ENCODE measurements around the gene KRT80.

Gene KRT80

GRCh38 chr12:52151153-52151836, 40.5 kb downstream of the KRT80 start:
- no peak for DNase-seq

DNA sequence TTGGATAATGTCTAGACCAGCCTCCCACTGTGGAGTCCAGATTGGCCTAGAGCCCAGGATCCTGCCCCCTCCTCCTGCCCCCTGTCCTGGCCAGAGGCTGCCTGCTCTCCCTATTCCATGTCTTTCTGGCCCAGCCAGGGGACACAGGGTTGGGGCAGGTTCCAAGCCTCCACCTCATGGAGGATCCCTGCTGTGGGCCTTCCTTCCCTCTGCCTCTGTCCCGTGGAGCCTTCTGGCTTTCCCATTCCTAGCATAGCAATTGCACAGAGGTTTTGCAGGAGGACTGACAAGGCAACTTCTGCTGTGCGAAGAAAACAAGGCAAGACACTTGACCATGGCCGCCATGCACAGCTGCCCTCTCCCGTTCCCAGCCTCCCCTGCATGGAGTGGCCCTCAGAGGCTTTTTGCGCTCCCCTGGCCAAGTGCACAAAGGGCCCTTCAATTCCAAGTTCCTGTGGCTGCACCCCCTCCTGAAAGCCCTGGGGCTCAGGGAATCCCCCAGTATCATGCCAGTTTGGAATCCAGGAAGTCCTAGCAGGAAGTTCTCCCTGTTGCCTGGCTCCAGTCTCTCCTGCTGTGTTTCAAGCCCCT, 42.1 kb downstream of the KRT80 start:
- DNase-seq = no peak

GRCh38 chr12:52149182-52149641, 42.6 kb downstream of the KRT80 start:
- no peak for DNase-seq

GRCh38 chr12:52148464-52149181, 43.2 kb downstream of the KRT80 start:
- DNase-seq = no peak

GRCh38 chr12:52147964-52148463, 43.8 kb downstream of the KRT80 start:
- DNase-seq = no peak

GRCh38 chr12:52147367-52147963, 44.3 kb downstream of the KRT80 start:
- DNase-seq = no peak

DNA sequence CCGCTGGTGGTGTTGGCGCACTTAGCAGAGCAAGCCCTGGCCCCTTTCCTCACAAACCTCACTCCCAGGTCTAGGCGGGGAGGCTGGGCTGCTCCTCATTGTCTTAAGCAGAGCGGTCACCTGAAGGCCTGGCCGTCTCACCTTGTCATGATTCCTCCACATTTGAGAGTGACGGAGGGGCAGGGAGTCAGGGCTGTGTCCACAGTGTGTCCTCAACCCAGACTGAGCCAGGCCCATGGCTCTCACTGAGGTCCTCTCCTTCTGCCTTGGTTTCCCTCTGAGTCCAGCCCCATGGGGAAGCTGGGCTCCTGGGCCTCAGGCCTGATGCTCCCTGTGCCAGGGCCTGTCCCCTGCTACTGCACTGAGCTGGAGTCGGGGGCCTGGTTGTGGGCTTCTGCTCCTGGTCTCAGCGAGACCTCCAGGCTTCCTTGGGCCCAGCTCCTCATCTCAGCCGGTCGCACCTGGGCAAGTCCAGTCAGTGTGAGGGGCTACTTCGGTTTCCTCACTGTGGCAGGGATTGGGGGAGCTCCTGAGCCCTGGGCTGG, 44.9 kb downstream of the KRT80 start:
- no peak for DNase-seq

GRCh38 chr12:52146089-52146821, 45.6 kb downstream of the KRT80 start:
- no peak for DNase-seq

GRCh38 chr12:52145228-52146088, 46.4 kb downstream of the KRT80 start:
- DNase-seq = no peak

- DNase-seq = no peak
These were observed 47.1 kb downstream of the KRT80 start for GRCh38 chr12:52144512-52145227.

- no peak for DNase-seq
These were observed 49.4 kb downstream of the KRT80 start for GRCh38 chr12:52142431-52142830.

- DNase-seq = no peak
These were observed 49.9 kb downstream of the KRT80 start for GRCh38 chr12:52141875-52142274.

DNA sequence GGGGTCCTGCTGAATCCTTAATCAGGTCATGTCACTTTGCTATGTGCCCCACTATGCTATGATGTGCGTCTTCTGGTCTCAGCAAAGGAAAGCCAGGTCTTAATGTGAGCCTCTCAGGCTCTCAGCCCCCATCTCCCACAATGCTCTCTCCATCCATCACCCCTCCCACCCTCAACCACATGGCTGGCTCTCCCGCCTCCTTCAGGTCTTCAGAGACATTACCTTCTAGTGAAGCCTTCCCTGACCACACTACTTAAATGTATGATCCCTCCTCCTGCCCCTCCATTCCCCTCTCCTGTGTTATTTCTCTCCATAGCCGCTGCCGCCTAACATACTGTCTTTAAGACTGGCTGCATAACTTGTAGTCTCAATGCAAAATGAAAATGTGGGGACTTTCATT, 50.5 kb downstream of the KRT80 start:
- no peak for DNase-seq

GRCh38 chr12:52139579-52140062, 52.2 kb downstream of the KRT80 start:
- DNase-seq = peak; percentile 38

DNA sequence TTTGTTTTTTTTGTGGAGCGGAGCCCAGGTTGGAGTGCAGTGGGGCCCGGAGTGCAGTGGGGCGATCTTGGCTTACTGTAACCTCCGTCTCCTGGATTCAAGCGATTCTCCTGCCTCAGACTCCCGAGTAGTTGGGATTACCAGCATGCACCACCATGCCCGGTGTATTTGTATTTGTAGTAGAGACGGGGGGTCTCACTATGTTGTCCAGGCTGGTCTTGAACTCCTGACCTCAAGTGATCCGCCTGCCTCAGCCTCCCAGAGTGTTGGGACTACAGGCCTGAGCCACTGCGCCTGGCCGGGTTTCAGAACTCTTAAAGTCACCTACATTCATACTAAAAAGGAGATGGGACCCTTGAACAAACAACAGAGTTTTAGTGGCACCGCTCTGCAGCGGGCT, 52.7 kb downstream of the KRT80 start:
- no peak for DNase-seq

DNA sequence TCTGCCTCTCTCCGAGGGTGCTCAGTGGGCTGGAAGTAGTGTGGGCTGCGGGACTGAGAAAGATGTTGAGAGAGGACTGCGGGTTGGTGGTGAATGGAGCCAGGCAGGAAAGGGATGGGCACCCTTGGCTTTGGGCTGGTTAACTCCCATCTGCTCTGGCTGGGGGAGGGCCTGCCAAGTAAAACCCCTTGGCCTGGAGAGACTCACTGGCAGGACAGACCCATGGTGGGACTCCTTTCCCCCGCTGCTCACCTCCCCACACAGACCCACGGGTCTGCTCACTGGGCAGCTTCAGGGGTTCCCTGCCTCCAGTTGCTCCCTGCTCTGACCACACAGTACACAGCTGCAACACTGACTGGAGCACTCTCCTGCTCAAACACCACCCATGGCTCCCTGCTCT, 54.1 kb downstream of the KRT80 start:
- DNase-seq = no peak

- DNase-seq = no peak
These were observed 59.1 kb downstream of the KRT80 start for GRCh38 chr12:52132754-52133161.

DNA sequence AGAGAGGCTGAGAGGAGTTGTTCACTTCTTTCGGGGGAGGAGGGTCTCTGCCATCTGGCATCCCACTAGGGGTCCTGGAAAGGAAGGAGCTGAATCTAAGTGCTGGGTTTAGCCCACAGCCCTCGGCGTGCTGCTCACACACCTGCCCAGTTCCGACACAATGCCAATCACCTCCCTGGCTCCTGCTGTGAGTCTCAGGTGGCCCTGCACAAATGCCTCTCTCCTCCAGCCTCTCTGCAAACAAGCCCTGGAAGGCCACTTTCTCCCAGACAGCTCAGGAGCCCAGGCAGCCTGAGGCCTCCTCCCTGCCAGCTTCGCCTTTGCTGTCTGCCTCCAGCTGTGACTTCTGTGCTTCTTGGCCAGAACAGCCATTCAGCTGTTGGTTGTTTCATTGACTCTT, 61.1 kb downstream of the KRT80 start:
- no peak for DNase-seq

- DNase-seq = no peak
These were observed 63.9 kb downstream of the KRT80 start for GRCh38 chr12:52127683-52128450.

All from activated CD4-positive, alpha-beta T cell treated with anti-CD3 and anti-CD28 coated beads, Interleukin-10, Interleukin-2, amounts not matched to agents 100 ng/mL and 50 ng/mL, durations not matched to agents 16 hours and 8 hours (primary cell).